ENCODE measurements around the gene FLNC. TPM values are rescaled to one million over a fixed set of nuclear protein-coding genes. Genes with fewer than 3 reads are reported as not detected.
A peak's percentile ranks its signal among the peaks of the same experiment; 100 is the strongest.

The FLNC gene
- total RNA-seq, 2 donors from 2014 or later, result 0.02 to 0.07 TPM

DNA sequence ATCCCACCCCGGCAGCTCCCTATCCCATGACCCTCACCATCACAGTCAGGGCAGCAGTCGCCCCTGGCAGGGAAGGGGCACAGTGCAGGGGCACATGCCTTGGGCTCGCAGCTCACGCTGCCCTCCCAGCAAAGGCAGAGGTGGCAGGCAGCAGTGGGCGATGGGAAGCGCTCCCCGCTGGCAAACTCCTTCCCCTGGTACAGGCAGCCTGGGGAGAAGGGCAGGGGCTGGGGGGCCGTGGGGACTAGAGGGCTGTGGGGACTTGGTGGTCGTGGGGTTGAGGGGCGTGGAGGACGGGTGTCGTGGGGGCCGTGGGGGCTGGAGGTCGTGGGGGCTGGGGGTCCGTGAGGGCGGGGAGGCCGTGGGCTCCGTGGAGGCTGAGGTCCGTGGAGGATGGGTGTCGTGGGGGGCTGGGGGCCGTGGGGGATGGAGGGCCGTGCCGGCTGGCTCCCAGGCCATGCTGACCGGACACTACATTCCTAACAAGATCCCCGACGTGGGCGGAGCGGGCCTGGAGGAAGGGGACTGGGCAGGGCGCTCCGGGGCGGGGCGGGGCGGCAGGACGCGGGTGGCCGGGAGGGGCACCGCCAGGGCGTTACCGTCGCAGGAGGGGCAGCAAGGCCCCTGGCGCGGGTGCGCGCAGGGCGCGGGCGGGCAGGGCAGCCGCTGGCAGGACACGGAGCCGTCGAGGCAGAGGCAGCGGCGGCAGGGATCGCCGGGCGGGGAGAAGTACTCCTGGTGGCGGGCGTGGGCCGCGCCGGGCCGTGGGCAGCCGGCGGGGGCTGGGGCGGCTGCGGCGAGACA lies 60.3 kb downstream of the FLNC start:
- peak; percentile 18 to 33 for ATAC-seq (replicated peaks in 1 of 2)
- peak overlapping the region in 1 of 2 donors; percentile 61 for H3K4me3 Mint-ChIP-seq
- no peaks in the 10 kb centered on the region for H3K9me3 Mint-ChIP-seq
- H3K27me3 Mint-ChIP-seq (ENCODE audit: low read depth), result peaks cover 11% of the 10 kb centered on the region
- H3K36me3 Mint-ChIP-seq (ENCODE audit: insufficient read depth in 2 of 2), result no peaks in the 10 kb centered on the region
- H3K27ac Mint-ChIP-seq, result no peak overlapping the region
- no peaks in the 10 kb centered on the region for H3K4me1 Mint-ChIP-seq (ENCODE audit: low read depth)
- DNase-seq, result no peak

DNA sequence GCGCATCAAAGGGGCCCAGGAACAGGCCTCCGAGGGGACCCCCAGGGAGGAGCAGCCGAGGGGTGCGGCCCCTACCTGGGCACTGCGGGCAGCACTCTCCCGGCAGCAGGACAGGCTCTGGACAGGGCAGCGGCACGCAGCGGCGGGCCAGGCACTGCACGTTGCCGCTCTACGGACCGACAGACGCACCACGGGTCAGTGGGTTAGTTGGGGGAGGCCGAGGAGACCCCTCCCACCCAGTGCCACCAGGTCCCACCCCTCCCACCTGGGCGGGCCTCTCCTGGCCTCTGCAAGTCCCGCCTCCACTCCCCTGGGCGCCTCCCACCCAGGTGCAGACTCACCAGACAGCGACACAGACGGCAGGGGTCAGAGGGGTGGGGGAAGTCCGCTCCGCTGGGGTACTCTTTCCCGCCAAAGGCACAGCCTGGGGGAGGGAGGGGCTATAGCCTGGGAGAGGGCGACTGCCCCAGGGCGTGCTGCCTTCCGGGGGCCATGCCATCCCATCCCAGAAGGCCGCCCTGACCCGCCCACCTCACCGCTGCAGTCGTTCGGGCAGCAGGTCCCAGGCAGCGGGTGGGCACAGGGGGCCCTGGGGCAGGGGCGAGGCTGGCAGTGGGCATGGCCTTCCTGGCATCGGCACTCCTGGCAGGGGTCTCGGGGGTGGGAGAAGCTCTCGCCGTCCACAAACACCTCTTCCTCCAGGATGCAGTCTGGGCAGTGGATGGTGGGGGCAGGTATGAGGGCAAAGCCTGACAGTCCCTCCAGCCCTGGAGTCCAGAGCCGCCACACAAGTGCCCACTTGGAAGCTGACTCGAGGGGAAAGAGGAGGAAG lies 61.1 kb downstream of the FLNC start:
- Mint-ChIP-seq H3K36me3 (ENCODE audit: insufficient read depth in 2 of 2) (no peaks in the 10 kb centered on the region), H3K9me3 (no peaks in the 10 kb centered on the region), H3K27ac (no peak overlapping the region), H3K4me1 (ENCODE audit: low read depth) (no peaks in the 10 kb centered on the region), H3K4me3 (no peak overlapping the region), H3K27me3 (ENCODE audit: low read depth) (peaks cover 11% of the 10 kb centered on the region)
- ATAC-seq (replicated peaks in 1 of 2) (peak; percentile 12 to 25), DNase-seq (no peak)

DNA sequence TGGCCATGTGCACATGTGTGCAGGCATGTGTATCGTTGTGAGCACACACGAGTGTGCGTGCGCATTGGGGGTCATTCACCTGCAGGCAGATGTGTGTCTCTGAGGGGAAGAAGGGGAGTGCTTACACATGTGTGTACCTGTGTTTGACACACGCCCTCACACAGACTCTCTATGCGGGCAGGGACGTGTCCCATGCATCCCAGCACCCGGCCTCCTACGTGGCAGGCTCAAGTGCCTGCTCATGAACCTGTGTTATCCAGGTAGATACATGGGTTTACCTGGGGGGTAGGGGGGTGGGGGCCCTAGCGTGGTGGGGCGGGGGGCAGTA lies 61.7 kb downstream of the FLNC start:
- Mint-ChIP-seq H3K9me3 (no peaks in the 10 kb centered on the region), H3K4me3 (no peak overlapping the region), H3K36me3 (ENCODE audit: insufficient read depth in 2 of 2) (no peaks in the 10 kb centered on the region), H3K27me3 (ENCODE audit: low read depth) (peaks cover 11% of the 10 kb centered on the region), H3K4me1 (ENCODE audit: low read depth) (no peaks in the 10 kb centered on the region), H3K27ac (no peak overlapping the region)
- ATAC-seq (replicated peaks in 1 of 2) (no peak), DNase-seq (no peak)

DNA sequence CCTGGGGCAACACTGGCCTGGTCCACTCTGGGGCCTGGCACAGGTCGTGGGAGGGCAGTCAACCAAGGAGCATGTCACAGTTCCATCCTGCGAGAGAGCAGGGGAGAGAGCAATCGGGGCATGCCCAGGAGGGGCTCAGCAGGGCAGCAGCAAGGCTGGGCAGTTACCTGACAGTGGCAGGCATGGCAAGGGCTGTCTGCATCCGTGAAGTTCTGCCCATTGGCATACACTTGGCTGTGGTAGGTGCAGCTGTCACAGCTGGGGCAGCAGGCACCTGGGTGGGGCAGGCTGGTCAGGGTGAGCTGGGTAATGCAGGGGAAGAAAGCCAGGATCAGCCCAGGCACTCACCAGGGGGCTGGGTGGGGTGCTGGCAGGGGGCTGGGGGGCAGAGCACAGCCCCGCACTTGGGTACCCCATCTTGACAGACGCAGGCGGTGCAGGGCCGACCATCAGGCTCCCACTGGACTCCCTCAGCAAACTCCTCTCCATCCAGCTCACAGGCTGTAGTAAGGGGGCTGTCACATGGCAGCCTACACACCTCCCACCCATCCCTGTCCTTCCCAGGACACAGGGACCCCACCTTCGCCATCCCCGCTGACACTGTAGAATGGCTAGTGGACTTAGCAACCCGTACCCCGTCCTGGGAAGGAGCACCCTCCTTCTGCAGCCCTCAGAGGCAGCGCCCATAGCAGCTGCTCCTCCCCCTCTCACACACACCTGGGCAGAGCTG lies 62.5 kb downstream of the FLNC start:
- ATAC-seq (replicated peaks in 1 of 2), result no peak
- H3K4me1 Mint-ChIP-seq (ENCODE audit: low read depth), result no peaks in the 10 kb centered on the region
- H3K27me3 Mint-ChIP-seq (ENCODE audit: low read depth), result peaks cover 11% of the 10 kb centered on the region
- no peak overlapping the region for H3K27ac Mint-ChIP-seq
- DNase-seq, result no peak
- H3K9me3 Mint-ChIP-seq, result no peaks in the 10 kb centered on the region
- no peak overlapping the region for H3K4me3 Mint-ChIP-seq
- H3K36me3 Mint-ChIP-seq (ENCODE audit: insufficient read depth in 2 of 2), result no peaks in the 10 kb centered on the region

DNA sequence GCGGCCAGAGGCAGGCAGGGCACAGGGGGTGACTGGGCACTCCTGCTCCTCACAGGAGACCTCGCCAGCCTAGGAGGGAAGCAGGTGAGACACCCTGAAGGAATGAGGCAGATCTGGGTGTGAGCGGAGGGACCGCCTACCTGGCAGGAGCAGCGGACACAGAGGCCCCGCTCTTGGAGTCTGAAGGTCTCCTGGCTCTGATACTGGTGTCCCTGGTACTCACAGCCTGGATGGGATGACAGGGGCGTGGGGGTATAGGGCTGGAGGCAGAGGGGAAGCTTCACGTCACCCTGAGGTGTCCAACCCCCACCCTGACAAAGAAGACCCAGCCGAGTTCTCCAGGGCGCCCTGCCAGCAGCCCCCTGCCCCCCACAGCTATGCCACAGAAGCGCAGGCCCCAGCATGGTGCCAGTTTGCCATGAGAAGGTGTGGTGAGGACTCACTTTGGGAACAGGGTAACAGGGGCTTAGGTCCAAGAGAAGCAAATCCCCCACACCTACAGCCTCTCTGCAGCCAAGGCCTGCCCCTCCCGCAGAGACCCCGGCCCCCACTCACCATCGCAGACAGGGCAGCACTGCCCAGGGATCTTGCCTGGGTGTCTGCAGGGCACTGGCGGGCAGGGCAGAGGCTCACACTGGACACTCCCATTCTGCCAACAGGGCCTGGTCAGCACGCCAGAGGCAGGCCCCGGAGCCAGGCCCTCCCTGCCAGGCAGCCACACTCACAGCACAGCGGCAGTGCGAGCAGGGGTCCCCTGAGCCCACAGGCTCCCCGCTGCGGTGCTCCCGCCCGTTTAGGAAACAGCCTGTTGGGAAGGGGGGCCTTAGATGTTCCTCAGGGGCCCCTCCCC lies 63.3 kb downstream of the FLNC start:
- H3K27ac Mint-ChIP-seq, result no peak overlapping the region
- H3K27me3 Mint-ChIP-seq (ENCODE audit: low read depth), result peaks cover 14% of the 10 kb centered on the region
- peaks cover 2 to 3% of the 10 kb centered on the region in 2 donors for H3K36me3 Mint-ChIP-seq (ENCODE audit: insufficient read depth in 2 of 2)
- H3K4me3 Mint-ChIP-seq, result no peak overlapping the region
- no peaks in the 10 kb centered on the region for H3K4me1 Mint-ChIP-seq (ENCODE audit: low read depth)
- ATAC-seq (replicated peaks in 1 of 2) (no peak), DNase-seq (no peak)
- H3K9me3 Mint-ChIP-seq, result peaks cover 0 to under 1% of the 10 kb centered on the region in 2 donors

DNA sequence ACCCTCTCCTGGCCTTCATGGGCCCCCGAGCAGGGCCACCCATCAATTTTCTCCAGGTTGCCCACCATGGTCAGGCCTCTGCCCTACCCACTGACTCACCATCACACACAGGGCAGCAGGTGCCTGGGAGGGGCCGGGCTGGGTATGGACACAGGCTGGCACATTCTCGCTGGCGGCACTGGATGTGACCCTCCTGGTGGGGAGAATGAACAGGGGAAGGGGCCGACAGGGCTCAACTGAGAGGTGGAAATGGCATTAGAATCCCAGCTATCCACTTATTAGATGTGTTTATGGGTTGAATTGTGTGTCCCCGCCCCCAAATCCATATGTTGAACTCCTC lies 63.9 kb downstream of the FLNC start:
- no peak overlapping the region for H3K4me3 Mint-ChIP-seq
- ATAC-seq (replicated peaks in 1 of 2) (no peak), DNase-seq (no peak)
- H3K36me3 Mint-ChIP-seq (ENCODE audit: insufficient read depth in 2 of 2), result peaks cover 3 to 4% of the 10 kb centered on the region in 2 donors
- no peak overlapping the region for H3K27ac Mint-ChIP-seq
- peaks cover 0 to 2% of the 10 kb centered on the region in 2 donors for H3K9me3 Mint-ChIP-seq
- no peaks in the 10 kb centered on the region for H3K4me1 Mint-ChIP-seq (ENCODE audit: low read depth)
- H3K27me3 Mint-ChIP-seq (ENCODE audit: low read depth), result peaks cover 17% of the 10 kb centered on the region

DNA sequence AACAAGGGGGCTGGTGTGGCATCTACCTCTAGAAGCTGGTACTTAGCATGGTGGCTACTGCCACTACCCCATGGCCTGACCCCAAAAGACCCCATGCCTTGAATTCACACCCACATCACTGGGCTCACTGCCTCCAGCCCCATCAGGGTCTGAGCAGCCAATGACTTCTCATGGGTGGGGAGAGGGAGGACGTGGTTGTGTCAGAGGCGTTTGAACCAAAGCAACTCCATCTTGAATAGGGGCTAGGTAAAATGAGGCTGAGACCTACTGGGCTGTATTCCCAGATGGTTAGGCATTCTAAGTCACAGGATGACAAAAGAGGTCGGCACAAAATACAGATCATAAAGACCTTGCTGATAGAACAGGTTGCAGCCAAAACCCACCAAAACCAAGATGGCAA lies 65.1 kb downstream of the FLNC start:
- DNase-seq, result no peak
- H3K9me3 Mint-ChIP-seq, result peaks cover 0 to 2% of the 10 kb centered on the region in 2 donors
- no peak for ATAC-seq (replicated peaks in 1 of 2)
- H3K27me3 Mint-ChIP-seq (ENCODE audit: low read depth), result peaks cover 6% of the 10 kb centered on the region
- peaks cover 3 to 4% of the 10 kb centered on the region in 2 donors for H3K36me3 Mint-ChIP-seq (ENCODE audit: insufficient read depth in 2 of 2)
- no peaks in the 10 kb centered on the region for H3K4me1 Mint-ChIP-seq (ENCODE audit: low read depth)
- no peak overlapping the region for H3K4me3 Mint-ChIP-seq
- H3K27ac Mint-ChIP-seq, result no peak overlapping the region

DNA sequence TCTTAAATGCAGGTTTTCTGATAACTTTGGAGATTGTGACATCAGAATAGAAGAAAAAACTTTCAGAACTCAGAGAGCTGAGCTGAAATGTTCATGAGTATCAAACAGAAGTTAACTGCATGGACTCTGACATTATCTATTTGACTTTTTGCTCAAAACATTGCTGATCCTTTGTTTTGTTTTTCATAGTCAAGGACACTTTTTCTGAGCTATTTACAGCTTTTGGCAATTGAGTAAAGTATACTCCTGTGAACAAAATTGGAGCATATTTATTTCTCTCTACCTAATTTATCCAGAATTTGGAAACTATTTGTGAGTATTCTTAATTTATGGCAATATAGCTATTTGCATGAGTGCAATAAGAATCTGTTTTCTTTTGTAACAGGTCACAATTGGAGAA lies 69.2 kb downstream of the FLNC start:
- peaks cover 0 to 2% of the 10 kb centered on the region in 2 donors for H3K9me3 Mint-ChIP-seq
- H3K4me1 Mint-ChIP-seq (ENCODE audit: low read depth), result no peaks in the 10 kb centered on the region
- ATAC-seq (replicated peaks in 1 of 2), result no peak
- H3K27ac Mint-ChIP-seq, result no peak overlapping the region
- peaks cover 11% of the 10 kb centered on the region for H3K27me3 Mint-ChIP-seq (ENCODE audit: low read depth)
- no peak overlapping the region for H3K4me3 Mint-ChIP-seq
- peaks cover 3 to 4% of the 10 kb centered on the region in 2 donors for H3K36me3 Mint-ChIP-seq (ENCODE audit: insufficient read depth in 2 of 2)
- no peak for DNase-seq

DNA sequence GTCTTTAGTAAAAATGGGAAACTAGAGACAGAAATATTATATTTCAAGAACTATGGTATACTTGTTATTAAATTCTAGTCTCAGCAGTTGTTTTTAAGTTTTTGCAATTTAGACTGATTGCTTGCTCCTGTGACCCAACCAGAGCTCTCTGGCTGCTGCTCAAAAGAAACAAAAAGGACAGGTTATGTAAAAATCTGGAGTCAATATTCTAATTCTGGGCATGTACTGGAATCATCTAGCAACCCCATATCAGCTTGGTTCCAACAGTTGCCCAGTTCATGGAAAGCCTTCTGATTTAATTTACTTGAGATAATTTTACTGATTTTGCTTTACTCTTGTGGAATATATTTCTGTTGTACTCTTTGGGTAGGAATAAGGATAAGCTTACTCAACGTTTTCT lies 70.0 kb downstream of the FLNC start:
- ATAC-seq (replicated peaks in 1 of 2) (no peak), DNase-seq (no peak)
- peaks cover 3 to 4% of the 10 kb centered on the region in 2 donors for H3K36me3 Mint-ChIP-seq (ENCODE audit: insufficient read depth in 2 of 2)
- H3K27ac Mint-ChIP-seq, result no peak overlapping the region
- peaks cover 11% of the 10 kb centered on the region for H3K27me3 Mint-ChIP-seq (ENCODE audit: low read depth)
- peaks cover 0 to 2% of the 10 kb centered on the region in 2 donors for H3K9me3 Mint-ChIP-seq
- no peak overlapping the region for H3K4me3 Mint-ChIP-seq
- H3K4me1 Mint-ChIP-seq (ENCODE audit: low read depth), result no peaks in the 10 kb centered on the region

DNA sequence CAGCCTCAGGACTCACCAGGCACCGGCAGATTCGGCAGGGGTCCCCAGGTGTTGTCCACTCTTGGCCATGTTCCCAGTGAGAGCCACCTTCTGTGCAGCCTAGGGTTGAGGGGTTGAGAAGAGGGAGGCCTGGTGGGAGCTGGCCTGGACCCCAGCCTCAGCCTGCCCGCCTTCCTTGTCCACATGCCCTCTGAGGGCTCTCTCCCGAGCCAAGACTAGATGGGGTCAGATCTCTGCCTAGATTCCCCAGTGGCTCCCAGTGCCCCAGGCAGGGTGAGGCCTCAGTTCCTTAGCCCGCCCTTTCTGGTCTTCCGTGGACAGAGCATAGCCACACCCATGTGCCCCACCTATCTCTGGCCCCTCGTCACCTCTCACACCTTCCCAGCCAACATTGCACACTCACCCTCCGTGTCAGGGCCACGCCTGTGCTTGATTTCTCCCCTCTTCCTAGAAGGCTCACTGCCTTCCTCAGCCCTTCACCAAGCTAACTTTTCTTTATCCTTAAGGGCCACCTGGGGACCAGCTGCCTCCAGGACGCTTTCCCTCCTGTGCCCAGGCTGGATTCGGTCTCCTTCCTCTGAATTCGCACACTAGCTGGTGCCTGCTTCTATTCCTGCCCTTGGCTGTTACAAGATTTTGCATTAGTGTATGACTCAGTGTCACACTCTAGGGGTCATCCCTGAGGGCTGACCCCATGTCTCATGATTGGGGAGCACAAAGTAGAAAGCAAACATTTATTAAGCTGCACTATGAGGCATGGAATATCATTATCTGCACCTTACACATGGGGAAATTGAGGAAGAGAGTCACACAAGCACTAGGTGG lies 72.8 kb downstream of the FLNC start:
- peaks cover 0 to 2% of the 10 kb centered on the region in 2 donors for H3K9me3 Mint-ChIP-seq
- no peak overlapping the region for H3K27ac Mint-ChIP-seq
- ATAC-seq (replicated peaks in 1 of 2), result no peak
- peaks cover 3 to 4% of the 10 kb centered on the region in 2 donors for H3K36me3 Mint-ChIP-seq (ENCODE audit: insufficient read depth in 2 of 2)
- DNase-seq, result no peak
- no peak overlapping the region for H3K4me3 Mint-ChIP-seq
- H3K4me1 Mint-ChIP-seq (ENCODE audit: low read depth), result no peaks in the 10 kb centered on the region
- H3K27me3 Mint-ChIP-seq (ENCODE audit: low read depth), result peaks cover 18% of the 10 kb centered on the region

DNA sequence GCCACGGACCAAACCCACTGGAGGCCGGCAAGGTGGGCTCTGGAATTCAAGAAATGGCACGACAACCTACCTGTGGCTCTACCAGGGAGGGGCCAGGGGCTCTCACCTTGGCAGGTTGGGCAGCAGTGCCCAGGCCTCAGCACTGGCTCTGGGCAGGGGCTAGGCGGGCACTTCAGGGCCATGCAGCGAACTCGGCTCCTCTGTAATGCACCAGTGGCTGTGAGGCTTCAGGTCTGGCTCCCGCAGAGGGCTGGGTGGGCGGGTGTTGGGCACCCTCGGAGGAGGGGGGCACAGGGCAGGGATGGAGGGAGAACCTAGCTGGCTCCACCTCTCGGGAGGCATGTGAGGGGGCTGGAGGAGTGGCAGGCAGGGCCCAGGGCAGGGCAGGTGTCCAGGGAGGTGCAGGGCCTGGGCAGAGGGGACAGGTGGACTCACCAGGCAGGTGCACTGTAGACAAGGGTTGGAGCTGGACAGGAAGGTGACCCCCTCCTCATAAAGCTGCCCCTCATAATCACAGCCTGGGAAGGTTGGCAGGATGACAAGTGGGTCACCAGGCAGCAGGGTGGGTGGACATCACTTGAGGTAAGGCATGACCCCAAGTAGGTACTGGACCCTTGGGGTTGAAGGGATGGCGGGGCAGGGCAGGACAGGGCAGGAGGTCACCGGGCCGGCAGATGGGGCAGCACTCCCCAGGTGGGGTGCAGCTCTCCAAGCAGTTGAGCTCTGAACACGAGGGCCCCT lies 73.6 kb downstream of the FLNC start:
- Mint-ChIP-seq H3K4me1 (ENCODE audit: low read depth) (no peaks in the 10 kb centered on the region), H3K9me3 (no peaks in the 10 kb centered on the region), H3K27me3 (ENCODE audit: low read depth) (peaks cover 12% of the 10 kb centered on the region), H3K27ac (no peak overlapping the region), H3K4me3 (no peak overlapping the region), H3K36me3 (ENCODE audit: insufficient read depth in 2 of 2) (no peaks in the 10 kb centered on the region)
- DNase-seq (no peak), ATAC-seq (replicated peaks in 1 of 2) (no peak)
